ENCODE results near the gene ATP6V0B. TPM values are rescaled to one million over a fixed set of nuclear protein-coding genes. Genes with fewer than 3 reads are reported as not detected.

The ATP6V0B gene
- polyA plus RNA-seq, 1 donor from 2014 or later: 580 TPM

GRCh38 chr1:43938383-43938782, 36.4 kb upstream of the ATP6V0B start:
- Histone ChIP-seq H3K36me3 (ENCODE audit: insufficient read depth, low read length) (no peaks in the 10 kb centered on the region), H3K9me3 (ENCODE audit: low read length) (no peaks in the 10 kb centered on the region), H4K20me1 (ENCODE audit: insufficient read depth) (no peaks in the 10 kb centered on the region), H3F3A (ENCODE audit: insufficient read depth, low read length, poor library complexity, severe bottlenecking) (no peaks in the 10 kb centered on the region), H3K9me2 (ENCODE audit: insufficient read depth, low read length) (no peaks in the 10 kb centered on the region), H3K27ac (ENCODE audit: low read length) (no peak overlapping the region), H3K4me3 (ENCODE audit: low read length) (no peak overlapping the region), H3K4me2 (ENCODE audit: low read length) (no peak overlapping the region), H2AFZ (ENCODE audit: low read depth, low read length) (no peak overlapping the region), H3K27me3 (ENCODE audit: insufficient read depth, low read depth, low read length) (peaks cover 26% of the 10 kb centered on the region), H3K9ac (ENCODE audit: low read length) (no peak overlapping the region), H3K79me2 (replicated peaks; ENCODE audit: insufficient read depth, low read length) (no peaks in the 10 kb centered on the region)
- TF ChIP-seq EP300 (conservative IDR thresholded peaks at IDR 0.05; ENCODE audit: poor library complexity, severe bottlenecking) (no peak), MXI1 (conservative IDR thresholded peaks at IDR 0.05; ENCODE audit: poor library complexity, severe bottlenecking) (no peak), TAF1 (IDR thresholded peaks at IDR 0.05; ENCODE audit: low read depth) (no peak), CTCF (IDR thresholded peaks at IDR 0.05; ENCODE audit: poor library complexity, severe bottlenecking) (no peak), RAD21 (conservative IDR thresholded peaks at IDR 0.05) (no peak), SMC3 (conservative IDR thresholded peaks at IDR 0.05; ENCODE audit: poor library complexity) (no peak)
- TF ChIP-seq, protein P1, sequence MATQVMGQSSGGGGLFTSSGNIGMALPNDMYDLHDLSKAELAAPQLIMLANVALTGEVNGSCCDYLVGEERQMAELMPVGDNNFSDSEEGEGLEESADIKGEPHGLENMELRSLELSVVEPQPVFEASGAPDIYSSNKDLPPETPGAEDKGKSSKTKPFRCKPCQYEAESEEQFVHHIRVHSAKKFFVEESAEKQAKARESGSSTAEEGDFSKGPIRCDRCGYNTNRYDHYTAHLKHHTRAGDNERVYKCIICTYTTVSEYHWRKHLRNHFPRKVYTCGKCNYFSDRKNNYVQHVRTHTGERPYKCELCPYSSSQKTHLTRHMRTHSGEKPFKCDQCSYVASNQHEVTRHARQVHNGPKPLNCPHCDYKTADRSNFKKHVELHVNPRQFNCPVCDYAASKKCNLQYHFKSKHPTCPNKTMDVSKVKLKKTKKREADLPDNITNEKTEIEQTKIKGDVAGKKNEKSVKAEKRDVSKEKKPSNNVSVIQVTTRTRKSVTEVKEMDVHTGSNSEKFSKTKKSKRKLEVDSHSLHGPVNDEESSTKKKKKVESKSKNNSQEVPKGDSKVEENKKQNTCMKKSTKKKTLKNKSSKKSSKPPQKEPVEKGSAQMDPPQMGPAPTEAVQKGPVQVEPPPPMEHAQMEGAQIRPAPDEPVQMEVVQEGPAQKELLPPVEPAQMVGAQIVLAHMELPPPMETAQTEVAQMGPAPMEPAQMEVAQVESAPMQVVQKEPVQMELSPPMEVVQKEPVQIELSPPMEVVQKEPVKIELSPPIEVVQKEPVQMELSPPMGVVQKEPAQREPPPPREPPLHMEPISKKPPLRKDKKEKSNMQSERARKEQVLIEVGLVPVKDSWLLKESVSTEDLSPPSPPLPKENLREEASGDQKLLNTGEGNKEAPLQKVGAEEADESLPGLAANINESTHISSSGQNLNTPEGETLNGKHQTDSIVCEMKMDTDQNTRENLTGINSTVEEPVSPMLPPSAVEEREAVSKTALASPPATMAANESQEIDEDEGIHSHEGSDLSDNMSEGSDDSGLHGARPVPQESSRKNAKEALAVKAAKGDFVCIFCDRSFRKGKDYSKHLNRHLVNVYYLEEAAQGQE (IDR thresholded peaks at IDR 0.05; ENCODE audit: borderline replicate concordance): no peak

DNA sequence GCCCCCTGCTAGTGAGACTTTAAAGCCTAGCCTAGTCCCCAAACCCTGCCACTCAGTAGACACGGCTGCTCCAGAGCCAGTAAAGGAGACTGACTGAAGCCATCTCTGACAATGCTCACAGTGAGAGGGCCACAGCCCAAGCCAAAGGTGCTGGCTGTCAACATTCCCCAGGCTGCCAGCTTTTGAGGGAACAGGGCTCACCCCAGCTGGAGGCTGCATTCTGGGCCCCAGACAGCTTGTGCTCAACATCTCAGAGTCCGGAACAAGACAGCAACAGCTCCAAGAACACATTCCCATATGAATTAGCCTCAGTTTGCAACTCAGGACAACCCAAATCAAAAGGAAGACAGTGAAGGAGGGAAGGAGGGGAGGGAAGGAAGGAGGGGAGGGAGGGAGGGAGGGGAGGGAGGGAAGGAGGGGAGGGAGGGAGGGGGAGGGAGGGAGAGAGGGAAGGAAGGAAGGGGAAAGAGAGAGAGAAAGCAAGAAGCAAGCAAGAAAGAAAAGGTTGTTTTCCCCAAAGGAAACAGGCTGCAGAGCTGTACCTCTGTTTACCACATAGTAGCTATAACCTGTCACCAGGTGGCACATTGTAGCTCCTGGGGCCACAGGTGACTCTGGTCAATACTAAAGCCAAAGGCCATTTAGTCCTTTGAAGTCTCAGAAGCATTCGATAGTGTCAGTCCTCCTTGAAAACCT, 35.7 kb upstream of the ATP6V0B start:
- Histone ChIP-seq H4K20me1 (ENCODE audit: insufficient read depth) (no peaks in the 10 kb centered on the region), H3K36me3 (ENCODE audit: insufficient read depth, low read length) (no peaks in the 10 kb centered on the region), H3K27me3 (ENCODE audit: insufficient read depth, low read depth, low read length) (peaks cover 20% of the 10 kb centered on the region), H3K9me3 (ENCODE audit: low read length) (no peaks in the 10 kb centered on the region), H3K4me3 (ENCODE audit: low read length) (no peak overlapping the region), H3K9me2 (ENCODE audit: insufficient read depth, low read length) (no peaks in the 10 kb centered on the region), H3K9ac (ENCODE audit: low read length) (no peak overlapping the region), H3K79me2 (replicated peaks; ENCODE audit: insufficient read depth, low read length) (no peaks in the 10 kb centered on the region), H3F3A (ENCODE audit: insufficient read depth, low read length, poor library complexity, severe bottlenecking) (no peaks in the 10 kb centered on the region), H2AFZ (ENCODE audit: low read depth, low read length) (no peak overlapping the region), H3K27ac (ENCODE audit: low read length) (no peak overlapping the region), H3K4me2 (ENCODE audit: low read length) (no peak overlapping the region)
- TF ChIP-seq SMC3 (conservative IDR thresholded peaks at IDR 0.05; ENCODE audit: poor library complexity) (no peak), EP300 (conservative IDR thresholded peaks at IDR 0.05; ENCODE audit: poor library complexity, severe bottlenecking) (no peak), EZH2 (IDR thresholded peaks at IDR 0.05; ENCODE audit: borderline replicate concordance, insufficient read depth, low read length, poor library complexity, severe bottlenecking) (no peak), CTCF (IDR thresholded peaks at IDR 0.05; ENCODE audit: poor library complexity, severe bottlenecking) (no peak), MXI1 (conservative IDR thresholded peaks at IDR 0.05; ENCODE audit: poor library complexity, severe bottlenecking) (no peak), TAF1 (IDR thresholded peaks at IDR 0.05; ENCODE audit: low read depth) (no peak), POLR2AphosphoS5 (IDR thresholded peaks at IDR 0.05) (no peak), RAD21 (conservative IDR thresholded peaks at IDR 0.05) (no peak)
- TF ChIP-seq, protein P1 (IDR thresholded peaks at IDR 0.05; ENCODE audit: borderline replicate concordance): no peak

Data from neural cell (in vitro differentiated cells).